ENCODE results near the gene RBM38.
"Not testable (repeated sequence)": the region's sequence is repeated elsewhere in the genome, so short reads cannot be mapped to it uniquely, and the experiment has no call there.

RBM38 gene

DNA sequence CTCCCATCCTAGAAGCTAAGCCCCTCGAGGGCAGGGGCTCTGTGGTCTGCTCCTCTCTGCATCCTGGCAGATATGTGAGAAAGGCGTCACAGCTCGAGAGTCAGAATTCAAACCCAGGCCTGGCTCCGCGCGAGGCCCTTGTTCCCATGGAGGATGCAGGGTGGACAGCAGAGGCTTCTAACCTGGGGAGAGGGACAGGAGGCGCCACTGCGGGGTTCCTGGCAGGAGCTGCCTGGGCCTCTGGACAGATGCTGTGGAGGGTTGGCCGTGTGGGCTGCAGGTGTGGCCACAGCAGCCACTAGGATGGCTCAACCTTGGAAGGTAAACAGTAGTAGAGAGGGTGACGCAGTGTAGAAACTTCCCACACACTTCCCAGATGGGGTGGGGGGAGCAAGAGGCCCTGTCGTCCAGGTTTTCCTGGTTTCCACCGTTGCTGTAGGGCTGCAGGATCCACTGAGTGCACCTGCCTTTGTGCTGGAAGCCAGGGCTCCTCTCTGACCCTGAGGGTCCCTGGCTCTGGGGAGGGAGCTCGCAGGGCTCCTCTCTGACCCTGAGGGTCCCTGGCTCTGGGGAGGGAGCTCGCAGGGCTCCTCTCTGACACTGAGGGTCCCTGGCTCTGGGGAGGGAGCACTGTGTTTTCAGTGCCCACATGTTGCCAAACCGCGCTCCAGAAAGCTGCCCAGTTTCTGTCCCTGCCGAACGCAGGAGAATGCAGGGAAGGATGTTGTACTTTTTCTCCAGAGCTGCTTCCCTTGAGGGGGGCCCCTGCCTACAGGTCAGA lies 14.2 kb downstream of the RBM38 start:
- no peak for FAIRE-seq

DNA sequence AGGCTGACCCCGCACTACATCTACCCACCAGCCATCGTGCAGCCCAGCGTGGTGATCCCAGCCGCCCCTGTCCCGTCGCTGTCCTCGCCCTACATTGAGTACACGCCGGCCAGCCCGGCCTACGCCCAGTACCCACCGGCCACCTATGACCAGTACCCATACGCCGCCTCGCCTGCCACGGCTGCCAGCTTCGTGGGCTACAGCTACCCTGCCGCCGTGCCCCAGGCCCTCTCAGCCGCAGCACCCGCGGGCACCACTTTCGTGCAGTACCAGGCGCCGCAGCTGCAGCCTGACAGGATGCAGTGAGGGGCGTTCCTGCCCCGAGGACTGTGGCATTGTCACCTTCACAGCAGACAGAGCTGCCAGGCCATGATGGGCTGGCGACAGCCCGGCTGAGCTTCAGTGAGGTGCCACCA lies 16.4 kb downstream of the RBM38 start:
- FAIRE-seq, result no peak

DNA sequence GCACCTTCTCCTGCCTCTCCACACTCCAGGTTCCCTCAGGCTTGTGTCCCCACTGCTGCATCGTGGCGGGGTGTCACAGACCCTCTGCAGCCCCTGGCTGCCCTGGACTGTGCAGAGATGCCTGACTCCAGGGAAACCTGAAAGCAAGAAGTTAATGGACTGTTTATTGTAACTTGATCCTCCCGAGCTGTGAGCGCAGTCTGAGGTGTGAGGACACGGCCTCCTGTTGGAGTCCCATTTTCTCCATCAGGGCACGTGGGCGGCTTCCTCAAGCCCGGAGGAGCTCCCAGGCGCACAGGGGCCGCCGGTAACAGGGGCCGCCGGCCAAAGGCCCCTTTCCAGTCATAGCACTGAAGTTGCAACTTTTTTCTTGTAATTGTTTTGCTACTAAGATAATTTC lies 16.9 kb downstream of the RBM38 start:
- no peak for FAIRE-seq

DNA sequence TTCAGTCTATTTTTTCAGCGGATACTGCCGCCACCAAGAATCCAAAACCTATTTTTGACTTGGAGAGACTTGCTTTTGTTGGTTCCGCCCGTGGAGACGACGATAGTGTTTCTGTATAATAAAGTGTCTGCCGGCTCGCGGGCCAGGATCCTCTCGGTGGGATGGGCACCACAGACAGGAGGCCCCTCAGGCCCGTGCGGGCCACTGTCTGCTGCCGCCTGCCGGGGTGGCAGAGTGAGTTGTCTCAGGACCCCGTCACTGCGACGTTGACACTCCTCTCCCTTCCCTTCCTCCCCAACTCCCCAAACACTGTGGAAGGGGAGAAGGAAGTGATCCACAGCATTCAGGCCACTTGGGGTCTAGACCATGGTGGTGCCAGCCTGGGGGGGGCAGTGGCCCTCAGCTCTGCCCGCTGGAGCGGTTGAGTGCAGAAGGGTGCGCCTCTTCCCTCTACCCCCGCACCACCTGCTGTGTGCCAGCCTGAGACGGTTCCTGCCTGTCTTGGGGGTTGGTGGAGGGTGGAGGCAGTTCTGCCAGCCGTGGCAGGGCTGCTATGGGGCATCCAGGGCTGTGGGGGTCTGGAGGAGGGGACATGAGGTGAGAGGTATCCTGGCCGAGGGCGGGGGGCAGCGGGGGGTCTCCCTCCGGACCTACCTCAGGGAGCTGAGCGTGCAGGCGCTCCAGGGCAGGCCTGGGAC lies 17.5 kb downstream of the RBM38 start:
- no peak for FAIRE-seq

DNA sequence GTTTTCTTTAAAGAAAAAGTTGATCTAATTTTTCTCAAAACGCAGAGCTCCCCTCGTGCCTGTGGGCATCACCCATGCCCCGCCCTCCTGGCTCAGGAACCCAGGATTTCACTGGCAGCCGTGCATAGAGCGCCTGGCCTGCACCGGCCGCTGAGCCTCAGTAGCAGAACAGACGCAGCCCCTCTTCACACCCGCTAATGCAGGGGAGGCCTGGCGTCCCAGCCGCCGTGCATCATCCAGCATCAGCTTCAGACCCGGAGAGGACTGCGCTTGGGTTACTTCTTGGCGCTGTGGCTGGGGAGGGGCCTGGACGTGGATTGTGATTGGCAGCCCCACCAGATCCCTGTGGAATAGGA lies 18.1 kb downstream of the RBM38 start:
- no peak for FAIRE-seq

DNA sequence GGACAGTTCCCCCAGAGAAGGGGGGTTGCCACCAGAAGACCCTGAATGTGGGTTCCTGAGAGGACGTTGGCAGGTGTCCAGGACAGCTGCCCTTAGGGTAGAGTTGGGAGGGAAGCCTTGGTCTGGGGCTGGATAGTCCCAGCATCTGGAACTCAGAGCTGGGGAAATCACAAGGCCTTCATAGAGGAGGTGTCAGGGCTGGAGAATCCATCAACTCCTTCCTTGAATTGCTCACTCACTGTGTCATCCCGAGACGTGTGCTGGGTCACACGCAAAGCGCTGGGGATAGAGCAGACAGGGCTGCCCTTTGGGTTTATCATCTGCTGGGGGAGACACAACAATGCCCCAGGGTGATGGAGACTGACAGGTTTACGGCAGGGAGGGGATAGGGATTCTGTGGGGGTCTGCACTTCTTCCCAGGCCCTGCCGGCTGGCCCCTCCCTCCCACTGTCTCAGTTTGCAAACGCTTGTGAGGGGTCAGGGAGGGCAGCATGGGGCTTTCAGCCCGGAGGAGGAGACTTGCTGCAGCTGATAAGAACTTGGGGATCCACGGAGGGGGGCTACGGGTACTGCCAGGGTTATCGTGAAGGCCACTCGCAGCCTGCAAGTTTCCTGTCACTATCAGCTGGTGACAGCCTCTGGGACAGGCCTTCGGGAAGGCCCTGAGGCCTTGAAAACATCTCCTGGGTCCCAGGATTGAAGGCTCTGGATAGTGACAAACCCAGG lies 18.6 kb downstream of the RBM38 start:
- no peak for FAIRE-seq

DNA sequence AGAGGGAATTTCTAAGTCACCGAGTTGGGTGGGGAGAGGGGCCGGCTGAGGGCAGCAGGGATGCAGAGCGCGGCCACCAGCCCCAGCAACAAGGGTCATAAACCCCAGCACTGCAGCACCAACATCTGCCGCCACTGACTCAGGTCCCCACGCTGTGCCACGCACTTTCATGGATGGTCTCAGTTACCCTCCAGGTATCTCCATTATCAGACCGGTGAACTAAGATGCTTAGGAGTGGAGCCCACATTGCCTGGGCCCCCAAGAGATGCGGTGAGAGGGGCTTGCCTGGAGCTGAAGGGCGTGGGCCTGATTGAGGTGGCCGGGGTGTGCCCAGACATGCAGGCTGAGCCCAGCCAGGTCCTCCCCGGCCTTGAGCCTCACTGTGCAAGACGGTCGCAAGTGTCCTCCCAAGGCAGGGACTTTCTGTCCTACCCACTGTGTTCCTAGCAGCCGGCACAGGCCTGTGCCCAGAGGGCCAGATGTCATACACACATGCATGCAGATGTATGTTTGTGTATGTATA lies 19.3 kb downstream of the RBM38 start:
- no peak for FAIRE-seq

DNA sequence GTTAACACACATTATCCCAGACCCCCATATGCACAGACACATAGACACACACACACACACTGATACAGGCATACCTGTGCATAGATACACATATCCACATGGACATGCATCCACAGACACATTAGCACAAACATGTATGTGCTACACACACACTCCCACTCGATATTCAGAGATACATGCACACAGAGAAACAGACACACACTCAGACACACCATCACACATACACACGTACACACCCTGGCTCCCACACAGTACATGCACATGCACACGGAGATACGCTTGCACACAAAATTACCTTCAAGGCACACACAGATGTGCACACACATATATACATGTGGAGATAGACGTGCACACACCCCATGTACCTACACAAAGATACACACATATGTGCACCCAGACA lies 19.7 kb downstream of the RBM38 start:
- FAIRE-seq, result no peak

DNA sequence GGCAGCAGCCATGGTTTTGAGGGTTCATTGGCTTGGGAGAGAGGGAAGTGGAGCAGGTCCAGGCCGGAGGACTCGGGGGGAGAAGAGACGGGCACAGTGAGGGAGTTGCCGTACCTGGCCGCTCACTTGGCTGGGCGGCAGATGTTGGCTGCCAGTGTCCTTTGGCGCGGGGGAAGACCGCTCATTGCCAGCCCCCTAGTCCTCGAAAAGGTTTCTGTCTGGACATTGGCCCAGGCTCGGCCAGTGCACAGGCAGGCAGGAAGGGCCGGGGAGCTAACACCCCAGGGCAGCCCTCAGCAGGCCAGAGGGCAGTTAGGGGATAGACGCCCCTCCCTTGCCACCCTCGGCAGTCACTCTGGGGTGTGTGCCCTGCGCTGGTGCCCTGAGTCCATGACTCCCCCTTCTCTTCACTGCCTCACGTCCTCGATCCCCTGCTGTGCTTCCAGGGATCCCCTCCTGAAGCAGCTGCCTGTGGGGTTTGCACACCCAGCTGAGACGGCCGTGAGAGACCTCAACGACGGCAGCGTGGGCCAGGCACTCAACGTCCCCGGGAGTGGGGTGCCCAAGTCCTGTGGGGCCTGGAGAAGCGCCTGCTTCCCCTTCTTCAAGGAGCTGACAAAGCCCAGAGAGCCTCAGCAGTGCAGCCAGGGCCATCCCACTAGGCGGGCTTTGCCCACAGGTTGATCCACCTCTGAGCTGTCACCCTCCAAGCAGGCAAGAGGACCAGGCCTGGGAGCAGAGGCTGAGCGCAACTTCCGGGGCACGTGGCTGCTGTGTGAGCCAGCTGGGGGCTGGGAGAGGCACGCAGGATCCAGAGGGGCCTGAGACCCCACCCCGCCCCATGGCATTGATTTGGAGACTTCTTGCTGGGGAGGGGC lies 20.4 kb downstream of the RBM38 start:
- FAIRE-seq, result no peak

DNA sequence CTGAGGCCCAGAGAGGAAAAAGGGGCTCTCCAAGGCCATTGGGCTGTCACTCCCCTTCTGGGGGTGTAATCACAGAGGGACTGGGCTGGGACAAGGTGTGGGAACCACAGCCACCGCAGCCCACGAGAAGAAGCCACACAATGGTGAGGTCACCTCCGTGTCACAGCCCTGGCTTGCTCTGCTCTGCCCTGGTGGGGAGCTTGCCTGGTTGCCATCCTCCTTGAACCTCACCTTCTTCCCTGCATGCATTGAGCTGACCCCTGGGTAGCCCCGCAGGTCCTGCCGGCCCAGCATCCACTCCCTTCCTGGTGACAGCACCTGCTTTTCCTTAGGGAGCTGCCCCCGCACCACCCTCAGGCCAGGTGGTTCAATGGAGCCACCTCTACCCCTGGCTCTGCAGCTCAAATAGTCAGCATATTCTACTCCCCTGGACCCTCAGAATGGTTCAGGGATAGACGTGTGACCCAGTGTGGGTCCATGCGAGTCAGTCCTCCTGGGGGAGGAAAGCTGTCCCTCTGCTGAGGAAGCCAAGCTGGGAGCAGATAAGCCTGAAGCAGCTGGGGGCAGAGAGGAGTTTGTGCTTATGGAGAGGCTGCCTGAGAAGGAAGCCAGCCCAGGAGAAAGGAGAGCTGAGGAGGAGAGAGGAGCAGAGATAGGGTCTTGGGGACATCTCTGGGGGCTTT lies 21.3 kb downstream of the RBM38 start:
- FAIRE-seq, result no peak

DNA sequence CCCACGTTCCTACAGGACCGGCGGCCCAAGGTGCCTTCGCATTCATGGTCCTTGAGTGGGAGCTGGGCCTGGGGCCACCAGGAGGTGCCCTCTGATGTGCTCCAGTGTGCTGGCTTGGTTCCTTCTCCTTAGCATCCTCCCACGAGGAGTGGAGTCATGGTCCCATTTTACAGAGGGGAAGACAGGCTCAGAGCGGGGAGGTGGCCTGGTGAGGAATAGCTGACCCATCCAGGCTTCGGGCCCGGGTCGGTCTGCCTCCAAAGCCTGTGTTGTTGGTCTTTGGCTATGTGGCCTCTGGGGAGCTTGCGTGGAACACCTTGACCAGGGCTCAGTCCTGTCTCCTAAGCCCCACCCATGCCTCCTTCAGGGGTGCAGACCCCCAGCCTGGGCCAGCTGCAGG lies 22.8 kb downstream of the RBM38 start:
- no peak for FAIRE-seq

DNA sequence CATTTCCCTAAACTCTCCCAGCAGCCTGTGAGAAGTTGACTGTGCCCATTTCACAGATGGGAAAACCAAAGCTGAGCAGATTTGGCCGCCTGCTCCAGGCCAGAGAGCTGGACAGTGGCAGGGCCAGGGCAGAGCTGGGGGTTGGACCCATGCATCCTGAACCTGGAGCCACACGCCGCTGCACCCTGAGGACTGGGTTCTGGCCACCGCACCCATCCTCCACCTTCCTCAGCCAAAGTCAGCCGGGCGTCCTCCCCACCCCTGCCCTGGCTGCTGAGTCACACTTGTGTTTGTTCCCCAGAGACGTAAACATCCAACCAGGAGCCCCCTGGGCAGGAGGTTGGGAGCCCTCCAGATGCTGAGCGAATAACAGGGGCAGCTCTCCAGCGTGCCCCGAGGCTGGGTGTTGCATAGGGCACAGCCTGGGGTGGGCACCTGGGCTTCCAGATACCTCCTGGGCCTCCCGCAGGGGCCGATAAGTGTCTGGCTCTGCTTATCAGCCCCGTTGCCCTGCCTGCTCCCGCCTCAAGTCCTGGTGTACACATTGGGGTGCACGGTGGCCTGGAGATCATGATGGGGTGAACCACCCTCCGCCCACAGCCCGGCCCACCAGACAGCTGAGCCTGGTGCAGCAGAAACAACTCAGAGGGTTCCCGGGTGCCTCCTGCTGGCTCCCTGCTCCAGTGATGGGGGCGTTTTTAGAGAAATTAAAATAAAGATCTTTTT lies 23.8 kb downstream of the RBM38 start:
- no peak for FAIRE-seq

DNA sequence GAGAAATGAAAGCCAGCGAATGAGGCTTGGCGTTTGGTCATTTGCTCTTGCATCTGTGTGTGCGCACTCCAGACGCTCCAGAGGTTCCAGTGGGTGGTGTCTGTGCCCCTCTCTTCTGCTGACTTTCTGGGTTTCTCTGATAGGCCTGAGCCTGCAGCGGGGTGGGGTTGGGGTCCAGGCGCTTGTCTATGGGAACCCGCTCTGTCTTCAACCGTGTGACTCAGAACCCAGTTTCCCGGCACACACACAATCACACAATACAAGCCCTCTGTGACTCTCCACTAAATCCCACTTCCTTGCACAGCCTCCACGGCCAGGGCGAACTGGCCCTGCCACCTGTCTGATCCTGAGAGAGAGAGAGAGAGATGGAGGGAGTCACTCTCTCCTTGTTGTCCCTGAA lies 24.6 kb downstream of the RBM38 start:
- no peak for FAIRE-seq

DNA sequence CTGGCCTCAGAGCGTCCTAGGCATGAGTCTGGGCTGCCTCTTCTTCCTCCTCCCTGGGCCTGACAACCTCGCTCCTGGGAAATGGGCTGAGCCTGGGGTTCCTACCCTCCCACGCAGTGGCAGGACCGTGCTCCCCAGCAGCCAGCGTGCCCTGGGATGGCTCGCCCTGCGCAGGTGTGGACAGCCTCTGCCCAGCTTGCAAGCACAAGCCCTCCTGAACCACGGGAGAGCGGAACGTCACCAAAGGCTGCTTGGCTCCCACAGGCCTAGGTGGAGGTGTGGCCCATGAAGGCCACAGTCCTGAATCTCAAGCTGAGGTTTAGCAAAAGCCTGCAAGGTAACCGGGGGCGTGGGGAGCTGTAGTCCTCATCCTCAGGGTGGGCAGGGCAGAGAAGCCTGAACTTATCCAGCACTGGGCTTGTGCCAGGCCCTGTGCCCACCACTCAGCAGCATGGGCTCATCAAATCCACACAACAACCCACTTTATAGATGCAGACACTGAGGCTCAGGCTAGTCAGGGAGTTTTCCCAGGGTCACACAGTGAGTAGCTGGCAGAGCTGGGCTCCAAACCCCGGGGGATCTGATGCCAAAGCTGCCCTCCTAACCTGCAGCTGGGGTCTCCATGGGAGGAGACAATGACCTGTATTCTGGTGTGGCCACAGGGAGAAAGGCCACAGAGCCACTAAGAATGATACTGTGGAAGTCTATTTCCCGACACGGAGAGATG lies 25.3 kb downstream of the RBM38 start:
- FAIRE-seq, result no peak

DNA sequence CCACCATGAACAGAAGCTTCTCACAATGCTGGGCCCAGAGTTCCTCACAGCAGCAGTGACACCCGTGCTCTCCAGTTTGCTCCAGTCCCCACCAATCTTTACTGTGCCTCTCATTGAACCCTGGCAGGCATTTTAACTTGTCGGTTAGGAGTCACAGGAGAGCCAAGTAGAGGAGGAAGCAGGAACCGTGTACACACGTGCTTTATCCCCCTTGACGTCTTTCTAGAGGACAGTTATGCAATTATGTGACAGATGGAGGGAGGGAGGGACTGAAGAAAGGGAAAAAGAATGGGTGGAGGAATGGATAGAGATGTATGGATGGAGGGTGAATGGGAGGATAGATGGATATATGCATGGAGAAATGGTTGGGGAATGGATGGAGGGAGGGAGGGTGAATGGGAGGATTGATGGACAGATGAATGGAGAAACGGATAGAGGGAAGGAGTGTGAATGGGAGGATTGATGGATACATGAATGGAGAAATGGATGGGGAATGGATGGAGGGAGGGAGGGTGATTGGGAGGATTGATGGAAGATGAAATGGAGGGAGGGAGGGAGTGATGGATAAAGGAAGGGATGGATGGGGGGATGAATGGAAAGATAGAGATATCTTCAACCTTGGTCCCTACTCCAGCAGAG lies 26.0 kb downstream of the RBM38 start:
- no peak for FAIRE-seq

DNA sequence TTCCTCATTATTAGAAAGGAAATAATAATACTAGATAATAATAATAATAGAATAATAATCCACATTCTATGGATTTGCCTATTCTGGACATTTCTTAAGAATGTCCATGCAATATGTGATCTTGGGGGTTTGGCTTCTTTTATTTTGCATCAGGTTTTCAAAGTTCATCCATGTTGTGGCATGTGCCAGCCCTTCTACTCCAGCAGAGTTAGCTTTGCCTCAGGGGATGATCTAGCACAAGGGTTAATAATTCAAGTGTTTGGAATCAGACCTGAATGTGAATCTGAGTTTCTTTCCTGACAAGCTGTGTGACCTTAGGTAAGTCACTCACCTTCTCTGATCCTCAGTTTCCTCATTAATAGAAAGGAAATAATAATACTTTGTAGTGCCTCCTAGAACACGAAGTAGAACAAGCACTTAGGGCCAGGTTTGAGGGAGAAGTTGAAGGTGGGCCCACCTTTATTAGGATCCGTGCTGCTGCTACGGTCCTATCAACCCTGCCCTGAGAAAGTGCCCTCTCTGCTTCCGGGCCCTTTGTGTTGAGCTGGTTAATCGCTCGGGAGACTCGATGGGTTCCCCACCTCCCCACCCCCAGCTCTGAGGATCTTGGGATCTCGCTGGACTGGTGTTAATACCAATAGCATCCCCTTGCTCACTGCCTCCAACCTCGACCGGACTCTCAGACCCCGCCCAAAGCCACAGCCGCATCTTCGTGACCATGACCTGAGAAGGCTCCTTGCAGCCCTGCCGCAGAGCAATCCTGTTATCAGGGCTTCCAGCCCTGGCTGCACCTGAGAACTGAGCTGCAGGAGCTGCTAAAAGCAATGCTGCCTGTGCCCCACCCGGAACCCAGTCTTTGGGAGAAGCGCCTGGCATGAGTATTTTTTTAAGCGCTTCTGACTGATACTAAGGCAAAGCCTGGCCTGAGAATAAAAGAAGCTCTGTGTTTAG lies 26.9 kb downstream of the RBM38 start:
- no peak for FAIRE-seq

DNA sequence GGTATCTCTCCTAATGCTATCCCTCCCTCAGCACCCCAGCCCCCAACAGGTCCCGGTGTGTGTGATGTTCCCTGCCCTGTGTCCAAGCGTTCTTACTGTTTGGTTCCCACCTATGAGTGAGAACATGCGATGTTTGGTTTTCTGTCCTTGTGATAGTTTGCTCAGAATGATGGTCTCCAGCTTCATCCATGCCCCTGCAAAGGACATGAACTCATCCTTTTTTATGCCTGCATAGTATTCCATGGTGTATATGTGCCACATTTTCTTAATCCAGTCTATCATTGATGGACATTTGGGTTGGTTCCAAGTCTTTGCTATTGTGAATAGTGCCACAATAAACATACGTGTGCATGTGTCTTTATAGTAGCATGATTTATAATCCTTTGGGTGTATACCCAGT lies 28.3 kb downstream of the RBM38 start:
- not testable (repeated sequence) for FAIRE-seq

DNA sequence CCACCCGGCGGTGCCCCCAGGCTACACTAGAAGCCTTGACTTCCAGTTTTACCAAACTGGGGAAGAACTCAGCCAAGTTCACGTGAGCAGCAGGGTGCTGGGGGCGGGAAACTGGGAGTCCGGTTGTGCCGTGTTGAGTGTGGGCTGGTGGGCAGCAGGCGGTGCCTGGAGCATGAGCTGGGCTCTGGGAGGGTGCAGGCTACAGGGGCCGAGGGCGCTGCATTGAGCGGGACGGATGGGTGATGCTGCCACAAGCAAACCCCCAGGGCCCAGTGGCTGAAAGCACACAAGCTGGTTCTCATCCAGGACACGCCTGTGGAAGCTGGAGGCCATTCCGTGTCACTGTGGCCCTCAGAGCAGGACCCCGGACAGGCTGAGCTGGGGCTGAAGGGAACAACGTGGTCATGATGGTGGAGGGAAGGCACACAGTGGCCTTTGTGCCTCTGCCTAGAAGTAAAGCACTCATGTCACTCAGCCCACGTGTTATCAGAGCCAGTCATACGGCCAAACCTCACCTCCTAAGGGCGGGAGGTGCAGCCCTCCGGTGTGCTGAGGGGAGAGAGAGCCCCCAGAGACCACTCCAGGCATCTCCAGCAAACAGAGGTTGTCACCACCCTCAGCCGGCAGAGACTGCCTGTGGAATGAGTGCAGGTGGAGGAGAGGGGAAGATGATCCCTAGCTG lies 29.5 kb downstream of the RBM38 start:
- no peak for FAIRE-seq

Measured in TTC549 (cell line).